HG02870 (cell line): ENCODE data around the gene CERS6.

Experiments
- ATAC-seq: cut with Tn5 transposase; IDR thresholded peaks from one replicate; pipeline ENCODE4 v1.9.1; 2021; ENCODE audit warnings: mild to moderate bottlenecking, moderate library complexity; ENCODE audit not compliant: unreplicated experiment

The CERS6 gene

DNA sequence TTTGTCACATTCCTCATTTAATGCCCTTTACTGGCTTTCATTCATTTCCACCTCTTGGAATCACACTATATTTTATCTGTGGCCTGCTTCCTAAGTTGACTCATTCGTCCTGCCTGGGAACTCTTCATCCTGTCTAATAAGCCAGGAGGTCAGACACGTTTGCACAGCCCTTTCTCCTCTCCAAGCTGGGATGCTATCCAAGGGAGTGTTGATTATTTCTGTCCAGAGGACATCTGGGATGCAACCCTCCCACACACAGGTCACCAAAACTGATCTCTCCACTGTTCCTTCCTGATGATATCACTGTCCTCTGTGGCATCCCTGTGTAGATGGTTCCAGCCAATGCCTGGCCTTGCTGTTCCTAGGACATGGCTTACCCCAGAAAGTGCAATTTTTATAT lies 266.5 kb downstream of the CERS6 start:
- ATAC-seq, result no peak

DNA sequence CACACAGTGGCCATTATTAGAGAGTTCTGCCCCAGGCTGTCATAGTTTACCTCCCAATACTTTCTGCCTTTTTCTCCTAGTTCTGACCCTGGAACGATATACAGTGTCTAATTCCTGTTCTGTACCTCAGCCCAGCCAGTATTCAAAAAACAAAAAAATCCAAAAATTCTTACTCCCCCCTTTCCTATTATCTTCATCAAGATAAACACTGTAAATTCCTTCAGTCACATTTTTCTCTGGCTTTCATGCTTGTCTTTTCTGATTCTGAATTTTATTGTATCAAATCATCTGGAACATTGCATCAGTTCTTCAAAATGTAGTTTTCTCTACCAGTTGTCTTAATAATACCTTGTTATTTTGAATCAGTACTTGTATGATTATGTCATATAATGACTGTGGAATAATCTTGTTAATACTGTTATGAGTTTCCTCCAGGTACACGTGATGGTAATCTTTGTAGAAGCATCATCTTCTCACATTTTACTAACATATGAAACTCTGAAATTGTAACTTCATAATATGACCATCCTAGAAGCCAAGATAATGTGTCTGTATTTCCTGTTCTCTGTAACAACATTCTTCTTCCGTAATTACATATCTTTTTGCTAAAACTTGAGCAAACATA lies 267.3 kb downstream of the CERS6 start:
- no peak for ATAC-seq

GRCh38 chr2:168726375-168726774 lies 270.3 kb downstream of the CERS6 start:
- peak; percentile 74 for ATAC-seq

GRCh38 chr2:168727904-168728470 lies 271.9 kb downstream of the CERS6 start:
- no peak for ATAC-seq

DNA sequence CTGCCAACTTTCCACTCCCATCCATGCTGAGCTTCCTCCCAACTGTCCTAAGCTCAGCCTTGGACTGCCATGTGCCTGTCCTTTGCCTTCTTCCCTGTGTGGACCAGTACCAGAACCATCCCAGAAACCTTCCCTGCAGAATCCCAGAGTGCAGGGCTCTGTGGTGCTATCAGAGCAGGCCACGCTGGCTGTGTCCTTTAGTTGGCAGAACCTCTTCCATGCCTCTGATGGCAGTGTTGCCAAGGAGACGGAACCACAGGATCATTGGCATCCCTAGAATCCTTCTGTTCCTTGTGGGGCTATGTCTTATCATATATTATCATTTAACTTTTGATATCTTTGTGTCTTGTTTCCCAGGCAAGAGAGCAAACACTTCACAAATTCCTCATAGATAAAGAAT lies 273.4 kb downstream of the CERS6 start:
- ATAC-seq, result no peak

DNA sequence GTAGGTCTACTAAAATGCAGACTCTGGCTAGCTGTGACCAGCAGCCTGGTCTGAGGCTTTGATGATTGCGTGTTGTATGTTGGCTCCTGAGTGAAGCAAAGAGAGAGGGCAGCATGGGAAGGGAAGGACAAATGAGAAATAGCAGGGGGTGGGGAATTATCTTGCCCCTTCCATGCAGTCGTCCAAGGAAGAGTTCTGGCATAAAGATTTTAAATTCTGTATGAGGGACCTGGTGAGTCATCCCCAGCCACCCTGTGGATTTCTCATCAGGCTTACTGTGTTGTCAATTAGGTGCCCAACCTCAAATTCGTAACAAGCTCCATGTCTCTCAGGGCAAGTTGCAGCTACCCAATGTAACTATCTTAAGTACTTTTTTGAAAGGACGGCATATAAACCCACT lies 274.3 kb downstream of the CERS6 start:
- ATAC-seq, result no peak

DNA sequence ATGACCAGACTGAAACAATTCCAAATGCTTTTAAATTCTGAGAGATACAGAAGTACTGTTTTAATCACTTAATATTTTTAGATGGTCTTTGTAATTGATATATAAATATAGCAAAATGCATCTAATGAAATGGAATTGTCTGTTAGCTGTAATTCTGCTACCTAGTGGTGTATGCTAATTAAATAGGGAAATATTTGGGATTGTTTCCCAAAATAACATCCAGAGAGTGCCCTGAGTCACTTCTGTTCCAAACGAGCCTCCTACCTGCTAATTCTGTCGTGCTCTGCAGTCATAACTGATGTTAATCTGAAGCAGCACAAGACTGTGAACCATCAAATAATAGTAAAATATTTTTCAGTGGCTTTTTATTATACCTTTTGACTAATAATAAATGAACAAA lies 274.9 kb downstream of the CERS6 start:
- no peak for ATAC-seq

DNA sequence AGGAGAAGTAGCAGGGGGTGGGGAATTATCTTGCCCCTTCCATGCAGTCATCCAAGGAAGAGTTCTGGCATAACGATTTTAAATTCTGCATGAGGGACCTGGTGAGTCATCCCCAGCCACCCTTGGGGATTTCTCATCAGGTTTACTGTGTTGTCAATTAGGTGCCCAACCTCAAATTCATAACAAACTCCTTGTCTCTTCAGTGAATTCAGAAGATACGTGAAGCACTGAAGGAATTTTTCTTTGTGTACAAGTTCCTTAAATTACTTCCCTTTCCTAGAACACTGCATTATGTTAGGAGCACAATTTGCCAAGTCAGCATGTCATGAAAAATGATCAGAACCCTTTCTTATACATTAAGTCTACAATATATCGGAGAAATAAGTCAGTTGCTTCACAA lies 275.5 kb downstream of the CERS6 start:
- no peak for ATAC-seq

- no peak for ATAC-seq
Measured at GRCh38 chr2:168732100-168732499, 276.0 kb downstream of the CERS6 start.

GRCh38 chr2:168732506-168732905 lies 276.4 kb downstream of the CERS6 start:
- ATAC-seq, result no peak

DNA sequence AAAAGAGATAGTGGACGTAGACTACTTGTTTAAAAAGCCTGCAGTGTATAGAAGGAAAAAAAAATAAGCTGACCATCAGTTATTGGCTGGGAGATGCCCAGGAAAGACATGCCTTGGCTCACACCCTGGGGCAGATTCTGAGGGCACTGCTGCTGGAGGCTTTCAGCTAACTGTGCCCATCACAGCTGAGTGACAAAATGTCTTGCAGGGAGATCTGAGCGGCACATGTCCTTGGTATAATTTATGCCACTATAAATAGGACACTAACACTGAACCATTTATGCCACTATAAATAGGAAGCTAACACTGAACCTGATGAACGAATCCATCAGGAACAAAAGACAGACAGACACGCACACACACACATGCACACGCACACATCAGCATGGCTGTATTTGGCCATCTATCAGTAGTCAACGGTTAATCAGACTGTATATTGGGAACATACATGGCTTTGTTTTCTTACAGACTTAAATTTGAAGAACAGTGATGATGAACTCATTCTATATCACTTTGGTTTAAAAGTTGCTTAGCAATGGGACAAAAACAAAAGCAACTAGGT lies 278.2 kb downstream of the CERS6 start:
- no peak for ATAC-seq

- ATAC-seq, result no peak
Measured at GRCh38 chr2:168736649-168737445, 280.8 kb downstream of the CERS6 start.

- ATAC-seq, result no peak
Measured at GRCh38 chr2:168738062-168738461, 282.0 kb downstream of the CERS6 start.

GRCh38 chr2:168740360-168740759 lies 284.3 kb downstream of the CERS6 start:
- ATAC-seq, result no peak

DNA sequence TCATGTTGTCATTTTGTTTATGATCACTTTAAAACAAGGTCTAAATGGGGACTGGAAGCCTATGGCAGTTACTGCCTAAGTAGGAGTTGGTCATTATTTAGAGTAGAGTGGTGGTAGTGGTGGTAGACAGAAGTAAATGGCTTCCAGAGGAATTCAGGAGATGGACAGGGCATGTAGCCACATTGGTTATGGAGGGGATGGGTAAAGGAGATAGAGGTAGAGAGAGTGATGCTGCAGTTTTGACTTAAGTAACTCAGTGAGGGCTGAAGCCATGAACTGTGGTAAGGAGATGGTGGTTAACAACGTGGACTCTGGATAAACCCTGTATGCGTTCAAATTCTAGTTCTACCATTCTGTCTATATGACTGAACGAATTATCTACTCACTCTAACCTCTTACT lies 284.7 kb downstream of the CERS6 start:
- no peak for ATAC-seq

DNA sequence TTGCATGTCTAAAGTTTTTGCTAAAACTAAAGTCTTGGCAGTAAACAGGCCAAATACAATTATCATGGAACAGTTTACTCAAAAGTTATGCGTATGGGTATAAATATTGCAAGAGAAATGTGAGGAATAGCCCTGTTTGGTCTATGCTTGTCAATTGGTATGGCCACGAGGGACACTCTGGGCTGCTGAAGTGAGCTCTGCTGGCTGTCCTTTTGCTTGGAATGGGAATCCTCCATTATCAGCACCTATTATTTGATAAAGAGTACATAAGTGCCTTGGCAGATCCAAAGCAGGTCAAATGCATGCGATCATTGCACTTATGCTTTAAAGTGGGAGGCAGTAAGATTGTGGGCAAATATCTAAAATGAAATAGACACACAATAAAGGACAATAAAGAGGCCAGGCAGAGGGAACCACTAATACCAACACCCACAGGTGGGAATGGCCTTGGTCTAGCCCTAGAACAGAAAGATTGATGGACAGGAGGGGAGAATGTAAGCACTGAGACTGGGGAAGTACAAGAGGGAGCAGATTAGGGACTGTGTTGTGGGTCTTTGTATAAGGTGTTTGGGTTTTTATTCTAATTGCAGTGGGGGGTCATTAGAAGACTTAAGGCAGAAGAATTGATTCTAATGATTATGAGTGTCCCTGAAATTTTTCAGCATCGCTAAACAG lies 286.3 kb downstream of the CERS6 start:
- ATAC-seq, result no peak

- ATAC-seq, result no peak
Measured at GRCh38 chr2:168744844-168745243, 288.8 kb downstream of the CERS6 start.

DNA sequence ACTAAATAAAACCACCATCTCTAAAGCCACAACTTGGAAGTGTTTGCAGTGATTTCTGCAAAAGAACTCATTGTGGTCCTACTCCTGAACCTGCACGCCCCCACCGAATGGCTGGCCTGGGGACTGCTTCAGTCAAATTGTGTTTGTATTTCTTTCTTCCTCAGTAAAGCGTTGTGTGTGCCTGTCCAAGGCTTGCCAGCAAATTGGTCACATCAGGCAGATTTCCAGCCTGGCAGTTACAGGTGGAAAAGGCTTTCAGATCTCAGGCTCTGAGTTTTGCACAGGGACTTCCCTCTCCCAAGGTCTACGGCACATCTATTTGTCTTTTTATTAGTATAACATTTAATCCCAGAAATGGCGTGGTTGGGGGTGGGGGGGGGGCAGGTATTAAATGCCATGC lies 292.4 kb downstream of the CERS6 start:
- ATAC-seq, result no peak

DNA sequence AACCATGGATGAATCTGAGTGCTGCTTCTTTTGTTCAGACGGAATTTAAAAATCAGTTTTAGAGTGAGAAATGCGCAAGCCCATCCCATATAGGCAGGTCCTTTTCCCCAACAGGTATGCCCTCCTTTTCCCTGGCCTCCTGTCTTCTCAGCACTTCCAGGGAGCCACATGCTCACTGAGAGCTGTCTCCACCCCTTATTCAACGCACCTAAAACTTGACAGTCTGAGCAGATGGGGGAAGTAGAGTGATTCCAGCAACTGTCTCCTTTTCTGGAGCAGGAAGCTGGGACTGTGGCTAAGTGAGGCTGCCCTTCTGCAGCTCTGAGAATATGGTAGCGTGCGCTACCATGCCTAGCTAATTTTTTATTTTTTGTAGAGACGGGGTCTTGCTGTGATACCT lies 293.2 kb downstream of the CERS6 start:
- no peak for ATAC-seq

DNA sequence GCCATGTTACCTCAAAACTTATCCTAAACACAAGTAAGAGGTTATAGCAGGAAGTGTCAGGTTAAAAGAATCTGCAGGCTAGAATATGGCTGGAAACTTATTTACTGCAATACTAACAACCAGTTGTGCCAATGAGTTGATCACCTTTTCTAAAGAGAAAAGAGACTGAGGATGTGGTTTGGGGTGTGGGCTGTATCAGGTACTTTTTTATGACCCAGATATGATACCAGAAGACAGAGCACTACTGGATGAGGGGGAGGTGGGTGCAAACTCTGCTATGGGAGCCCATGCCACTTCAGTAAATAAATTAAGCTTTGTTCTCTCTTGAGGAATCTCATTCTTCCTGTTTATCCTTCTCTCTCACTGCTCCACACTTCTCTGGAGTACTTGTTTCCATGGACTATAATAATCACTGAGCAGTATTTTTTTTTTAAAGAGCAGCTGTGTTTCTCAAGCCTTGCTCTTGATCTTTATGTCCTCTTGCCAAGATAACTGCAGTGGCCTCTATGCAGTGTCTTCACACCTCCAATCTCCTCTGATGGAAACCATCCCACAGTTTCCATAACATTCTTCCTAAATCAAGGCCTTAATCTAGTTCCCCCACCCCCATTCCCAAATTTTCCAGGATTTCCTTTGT lies 295.1 kb downstream of the CERS6 start:
- ATAC-seq, result peak; percentile 88

- ATAC-seq, result no peak
Measured at GRCh38 chr2:168752361-168752760, 296.3 kb downstream of the CERS6 start.
